RCC 7860 (cell line): Measurements from ENCODE around the gene FYN.

ENCODE experiments used
- DNase-seq: peaks from one replicate; pipeline ENCODE4 v3.0.0-alpha.2; 2015; ENCODE audit warnings: low spot score
- FAIRE-seq: peaks from 2 replicates; lab custom pipeline; 2012; peaks lifted over from hg19 to GRCh38; lab: Jason Lieb, UNC

The FYN gene

GRCh38 chr6:111736005-111736608, 137.1 kb downstream of the FYN start:
- DNase-seq (no peak), FAIRE-seq (no peak)

DNA sequence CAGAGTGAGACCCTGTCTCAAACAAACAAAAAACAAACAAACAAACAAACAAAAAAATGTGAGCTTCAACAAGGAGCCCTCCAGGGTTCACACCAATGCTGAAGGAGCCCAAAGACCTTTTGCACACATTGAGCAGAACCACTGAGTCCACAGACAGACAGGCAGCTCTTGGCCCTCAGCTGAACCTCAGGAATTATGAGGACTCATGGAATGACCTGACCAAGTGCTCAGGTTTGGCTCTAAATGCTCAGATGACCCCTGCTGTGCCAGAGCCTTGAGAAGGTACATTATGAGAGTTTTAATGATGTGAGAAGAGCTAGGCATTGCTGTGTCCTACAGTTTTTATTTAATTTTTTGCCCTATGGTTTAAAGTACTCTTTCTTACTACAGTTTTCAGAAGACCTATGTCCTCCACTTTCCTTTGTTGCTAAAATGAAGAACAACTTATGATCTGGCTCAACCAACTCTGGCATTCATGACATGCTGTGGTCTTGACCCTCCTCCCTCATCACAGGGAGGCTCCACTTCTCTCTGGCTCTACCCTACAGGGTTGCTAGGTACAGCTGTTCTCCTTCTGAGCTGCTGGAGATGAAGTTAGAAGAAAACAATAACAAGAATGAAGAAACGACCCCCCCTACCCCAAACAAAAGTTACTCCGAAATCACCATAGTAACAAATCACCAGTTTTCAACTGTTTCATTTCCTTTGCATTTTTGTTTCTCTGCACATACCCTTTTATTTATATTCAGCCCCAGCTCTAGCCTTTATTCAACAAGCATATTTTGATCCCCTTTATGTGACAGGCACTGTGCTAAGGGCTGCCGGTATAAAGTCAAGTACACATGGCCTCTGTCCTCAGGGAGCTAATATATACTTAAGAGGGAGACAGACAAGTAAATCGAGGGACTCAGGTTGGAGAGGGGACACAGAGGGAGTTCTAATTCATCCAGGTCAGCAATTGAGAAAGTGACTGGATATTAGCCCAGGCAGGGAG, 138.9 kb downstream of the FYN start:
- FAIRE-seq (no peak), DNase-seq (no peak)

DNA sequence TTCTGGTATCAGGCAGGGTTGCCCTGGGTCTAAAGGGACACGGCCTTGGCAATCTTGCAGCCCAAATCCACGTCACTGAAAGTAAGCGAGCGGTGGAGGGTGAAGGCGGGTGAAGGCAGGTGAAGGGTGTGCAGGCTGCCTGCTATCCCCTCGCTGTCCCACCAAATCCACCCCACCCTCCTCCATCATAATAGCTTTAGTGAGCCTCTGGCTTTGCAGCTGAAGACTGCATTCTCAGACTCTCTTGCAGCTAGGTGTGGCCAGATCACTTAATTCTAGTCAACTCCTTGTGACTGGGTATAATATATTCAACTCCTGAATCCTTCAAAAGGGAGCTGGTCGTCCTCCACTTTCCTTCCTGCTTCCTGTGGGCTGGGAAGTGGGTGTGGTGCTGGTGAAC, 140.9 kb downstream of the FYN start:
- DNase-seq (no peak), FAIRE-seq (no peak)

DNA sequence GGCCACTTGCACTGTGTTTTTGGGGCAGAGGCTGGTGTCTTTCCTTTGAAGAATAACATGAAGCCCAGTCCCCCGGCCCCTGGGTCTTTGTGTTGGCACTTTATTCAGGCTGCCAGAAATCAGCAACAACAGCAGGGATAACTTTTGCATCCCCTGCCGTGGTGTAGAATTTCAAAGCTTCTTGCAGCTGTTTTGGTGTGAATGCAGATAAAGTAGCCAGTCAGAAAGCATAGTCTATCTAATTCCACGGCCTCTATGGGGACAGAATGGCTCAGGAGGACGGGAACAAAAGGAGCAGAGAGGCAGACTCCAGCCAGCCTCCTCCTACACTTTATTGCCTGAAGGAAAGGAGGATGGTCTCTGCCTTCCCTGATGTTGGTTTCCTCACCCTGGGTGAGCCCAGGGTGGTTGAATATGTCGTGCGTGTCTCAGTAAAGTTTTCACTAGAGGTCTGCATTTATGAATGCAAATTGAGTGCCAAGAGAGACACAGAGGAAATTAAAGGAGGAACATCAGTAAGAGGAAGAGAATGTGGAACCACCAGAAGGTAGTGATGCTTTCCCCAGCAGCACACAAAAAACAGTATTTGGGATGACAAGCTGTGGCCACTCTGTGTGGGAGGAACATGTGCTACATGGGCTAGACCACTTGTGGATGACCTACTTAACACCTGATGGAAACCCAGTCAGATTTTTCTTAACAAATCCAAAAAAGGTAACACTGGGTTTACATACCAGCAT, 141.6 kb downstream of the FYN start:
- DNase-seq (no peak), FAIRE-seq (no peak)

GRCh38 chr6:111730864-111731263, 142.4 kb downstream of the FYN start:
- DNase-seq: no peak
- FAIRE-seq: no peak

DNA sequence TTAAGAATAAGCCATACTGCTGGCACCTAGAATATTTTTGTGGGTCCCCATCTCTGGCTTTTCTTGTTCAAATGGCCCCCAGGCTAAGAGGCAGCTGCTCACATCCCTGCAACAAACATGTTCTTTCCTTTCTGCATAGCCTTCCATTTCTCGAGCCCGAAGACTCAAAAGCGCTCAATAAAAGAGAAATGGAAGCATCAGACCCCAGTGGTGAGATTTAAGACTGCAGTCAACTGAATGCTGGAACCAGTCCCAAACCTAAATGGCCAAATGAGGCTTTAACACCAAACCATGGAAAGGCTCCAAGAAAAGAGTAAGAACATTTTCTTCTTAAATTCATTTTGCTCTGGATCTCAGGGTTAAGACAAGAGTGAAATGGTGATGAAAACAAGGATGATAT, 145.4 kb downstream of the FYN start:
- FAIRE-seq (no peak), DNase-seq (no peak)

DNA sequence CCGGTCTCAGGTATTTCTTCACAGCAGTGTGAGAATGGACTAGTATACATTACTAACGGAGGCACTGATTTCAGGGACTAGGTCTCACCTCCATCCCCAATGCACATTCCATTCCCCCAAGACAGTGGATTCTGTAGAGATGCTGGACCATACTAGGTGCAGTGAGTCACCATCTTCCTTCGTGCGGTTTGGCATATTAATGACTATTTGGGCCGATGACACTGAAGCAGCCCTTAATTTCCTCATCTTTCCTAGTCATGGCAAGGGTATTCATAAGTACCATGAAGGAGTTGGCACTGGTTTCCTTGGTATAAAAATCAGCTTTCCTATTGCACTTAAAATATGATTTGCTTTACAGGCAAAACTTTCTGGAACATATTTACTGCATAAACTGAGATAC, 146.2 kb downstream of the FYN start:
- no peak for FAIRE-seq
- DNase-seq: no peak

DNA sequence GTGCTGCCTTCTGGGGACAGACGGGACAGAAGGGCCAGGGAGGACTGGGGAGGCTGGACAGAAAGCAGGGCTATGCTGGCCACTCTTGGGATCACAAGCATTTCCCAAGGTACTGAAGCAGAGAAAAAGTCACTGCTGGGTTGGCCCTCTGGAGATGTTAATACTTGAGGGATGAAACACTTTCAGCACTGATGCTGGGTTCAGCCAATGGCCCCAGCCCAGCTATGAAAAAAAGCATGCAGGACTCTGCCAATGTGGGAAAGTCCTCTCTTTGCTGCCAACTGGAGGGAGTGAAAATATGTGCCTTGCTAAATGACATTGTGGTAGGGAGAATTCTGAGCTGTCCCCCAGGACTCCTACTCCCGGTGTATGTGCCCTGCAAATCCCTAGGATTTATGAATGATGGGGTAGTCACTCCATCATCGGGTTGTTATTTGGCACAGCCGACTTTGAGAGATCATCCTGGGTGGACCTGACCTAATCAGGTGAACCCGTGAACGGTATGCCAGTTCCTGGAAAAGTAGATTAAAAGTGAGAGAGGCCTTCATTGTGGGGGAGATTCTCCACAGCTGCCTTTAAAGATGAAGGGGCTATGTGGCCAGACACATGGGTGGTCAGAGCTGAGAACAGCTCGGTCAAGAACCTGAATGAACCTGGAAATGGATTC, 147.7 kb downstream of the FYN start:
- FAIRE-seq (no peak), DNase-seq (no peak)

- DNase-seq (no peak), FAIRE-seq (no peak)
These were observed 148.7 kb downstream of the FYN start for GRCh38 chr6:111724505-111724904.

- FAIRE-seq (no peak), DNase-seq (no peak)
These were observed 149.2 kb downstream of the FYN start for GRCh38 chr6:111724039-111724438.

DNA sequence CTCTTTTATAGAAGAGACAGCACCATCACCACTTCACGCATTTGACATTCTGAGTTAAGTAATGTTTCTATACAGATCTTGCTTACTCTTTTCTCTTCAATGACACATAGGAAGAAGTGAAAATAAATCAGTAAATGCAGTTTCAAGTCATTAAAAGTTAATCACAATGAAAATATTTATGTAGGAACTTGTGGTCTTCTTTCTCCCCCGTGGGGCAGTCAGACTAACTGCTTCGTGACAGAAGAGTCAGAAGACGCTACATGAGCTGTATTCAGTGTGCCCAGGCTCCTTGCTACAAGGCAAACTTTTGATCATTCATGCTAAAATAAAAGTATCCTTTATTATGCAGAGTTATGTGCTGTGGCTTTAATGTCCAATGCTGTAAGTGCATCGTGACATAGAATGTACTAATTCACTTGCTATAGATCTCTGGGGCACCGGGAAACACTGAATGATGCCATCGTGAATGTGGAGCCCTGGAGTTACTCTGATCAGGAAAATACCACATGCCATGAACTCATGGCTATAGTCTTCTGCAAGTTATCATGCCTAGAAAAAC, 149.8 kb downstream of the FYN start:
- no peak for DNase-seq
- FAIRE-seq: no peak

DNA sequence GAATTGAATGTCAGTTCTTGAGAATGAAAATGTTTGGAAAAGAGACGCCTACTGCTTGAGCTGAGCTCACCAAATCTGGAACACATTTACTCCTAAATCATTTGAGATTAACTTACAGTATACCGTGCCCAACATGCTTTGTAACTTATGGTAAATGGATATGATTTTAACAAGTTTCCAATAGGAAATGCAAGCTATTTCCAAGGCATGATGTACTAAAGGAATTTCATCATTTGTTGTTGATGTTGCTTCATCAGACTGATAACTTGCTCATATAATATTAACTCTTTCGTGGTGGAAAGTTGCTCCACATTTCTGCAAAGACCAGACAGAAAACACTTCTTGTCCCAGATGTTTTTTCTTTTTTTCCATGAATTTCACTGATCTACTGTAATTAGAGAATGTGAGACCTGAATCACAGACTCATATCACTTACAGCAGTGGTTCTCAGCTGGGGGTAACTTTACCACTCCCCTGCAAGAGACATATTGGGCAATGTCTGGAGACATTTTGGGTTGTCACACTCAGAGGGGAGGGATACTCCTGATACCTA, 151.0 kb downstream of the FYN start:
- no peak for DNase-seq
- no peak for FAIRE-seq

- no peak for DNase-seq
- FAIRE-seq: no peak
These were observed 151.5 kb downstream of the FYN start for GRCh38 chr6:111721753-111722154.

GRCh38 chr6:111720931-111721496, 152.2 kb downstream of the FYN start:
- no peak for DNase-seq
- no peak for FAIRE-seq

GRCh38 chr6:111718990-111719389, 154.3 kb downstream of the FYN start:
- DNase-seq: no peak
- FAIRE-seq: no peak

GRCh38 chr6:111718326-111718725, 154.9 kb downstream of the FYN start:
- DNase-seq (no peak), FAIRE-seq (no peak)

- no peak for DNase-seq
- FAIRE-seq: no peak
These were observed 155.6 kb downstream of the FYN start for GRCh38 chr6:111717621-111718020.

GRCh38 chr6:111716325-111716724, 156.9 kb downstream of the FYN start:
- no peak for DNase-seq
- no peak for FAIRE-seq

DNA sequence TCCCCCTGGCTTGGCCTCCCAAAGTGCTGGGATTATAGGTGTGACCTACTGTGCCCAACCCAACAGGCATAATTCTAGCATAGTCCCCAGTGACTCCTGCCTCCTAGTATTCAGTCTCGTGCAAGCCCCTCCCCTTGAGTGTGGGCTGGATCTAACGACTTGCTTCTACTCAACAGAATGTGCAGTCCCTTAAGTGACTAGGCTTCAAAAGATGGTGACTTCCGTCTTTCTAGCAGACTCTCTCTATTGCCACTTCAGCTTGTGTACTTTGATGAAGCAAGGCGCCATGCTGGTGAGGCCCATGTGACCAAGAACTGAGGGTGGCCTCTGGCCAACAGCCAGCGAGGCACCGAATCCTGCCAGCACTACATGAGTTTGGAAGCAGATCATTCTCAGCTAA, 157.9 kb downstream of the FYN start:
- DNase-seq (no peak), FAIRE-seq (no peak)
